Measurements from ENCODE around the gene CSH2. TPM values are rescaled to one million over a fixed set of nuclear protein-coding genes. Genes with fewer than 3 reads are reported as not detected.
"Not testable (repeated sequence)": the region's sequence is repeated elsewhere in the genome, so short reads cannot be mapped to it uniquely, and the experiment has no call there.

Gene CSH2
- not detected for polyA plus RNA-seq (2013, experiment 1 of 2)
- not detected for polyA plus RNA-seq (2013, experiment 2 of 2)

GRCh38 chr17:63873577-63873976 lies at the start of gene CSH2:
Gene CSH2, minus strand, starts transcription at chr17:63873677. Its CDS starts 63 bp downstream, at chr17:63873614.
- WGBS, 2 experiments (ENCODE audit: insufficient coverage in 2 of 2): no CpG with 5 or more reads among the region's 7 CpGs

GRCh38 chr17:63922402-63922801 lies 48.9 kb upstream of the CSH2 start:
- H3K27ac ChIP-seq (ENCODE audit: low read depth, low read length, severe bottlenecking); H3K4me1 ChIP-seq (ENCODE audit: control insufficient read depth, insufficient read depth, low read length, poor library complexity, severe bottlenecking); H3K9me3 ChIP-seq (ENCODE audit: control insufficient read depth, low read length); H3K4me3 ChIP-seq (ENCODE audit: extremely low read depth, insufficient read depth, low read length, poor library complexity, severe bottlenecking); H3K36me3 ChIP-seq (ENCODE audit: control insufficient read depth, insufficient read depth, low read length): not testable (repeated sequence)
- 95 to 98% methylated on average over 5 to 6 of the region's 9 CpGs for WGBS, 2 experiments (ENCODE audit: insufficient coverage in 2 of 2)

More at GRCh38 chr17:63873577-63873976, at the start of gene CSH2:
- not testable (repeated sequence) for H3K4me3 ChIP-seq (ENCODE audit: extremely low read depth, insufficient read depth, low read length, poor library complexity, severe bottlenecking); H3K27ac ChIP-seq (ENCODE audit: low read depth, low read length, severe bottlenecking); H3K36me3 ChIP-seq (ENCODE audit: control insufficient read depth, insufficient read depth, low read length); H3K4me1 ChIP-seq (ENCODE audit: control insufficient read depth, insufficient read depth, low read length, poor library complexity, severe bottlenecking); H3K9me3 ChIP-seq (ENCODE audit: control insufficient read depth, low read length)

DNA sequence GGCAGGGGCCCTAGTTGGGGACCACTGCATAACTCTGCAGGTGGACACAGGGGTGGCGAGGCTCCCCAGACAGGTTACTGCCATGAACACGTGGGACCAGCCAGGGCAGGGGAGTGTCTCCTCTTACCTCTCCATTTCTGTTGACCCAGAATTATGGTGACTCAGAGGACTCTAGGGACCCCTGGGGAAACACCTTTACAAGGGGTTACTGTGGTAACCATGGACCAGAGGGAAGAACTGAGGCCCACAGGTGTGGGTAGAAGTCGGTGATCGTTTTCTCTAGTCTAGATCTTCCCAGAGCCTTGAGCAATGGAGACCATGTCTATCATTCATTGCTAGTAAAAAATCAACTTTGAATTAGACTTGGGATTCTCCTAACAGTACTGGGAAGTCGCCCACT lies 47.3 kb upstream of the CSH2 start:
- not testable (repeated sequence) for H3K27ac ChIP-seq (ENCODE audit: low read depth, low read length, severe bottlenecking); H3K4me1 ChIP-seq (ENCODE audit: control insufficient read depth, insufficient read depth, low read length, poor library complexity, severe bottlenecking); H3K9me3 ChIP-seq (ENCODE audit: control insufficient read depth, low read length); H3K36me3 ChIP-seq (ENCODE audit: control insufficient read depth, insufficient read depth, low read length); H3K4me3 ChIP-seq (ENCODE audit: extremely low read depth, insufficient read depth, low read length, poor library complexity, severe bottlenecking)
- 86 to 89% methylated on average over 3 of the region's 5 CpGs for WGBS, 2 experiments (ENCODE audit: insufficient coverage in 2 of 2)

- not testable (repeated sequence) for H3K4me3 ChIP-seq (ENCODE audit: extremely low read depth, insufficient read depth, low read length, poor library complexity, severe bottlenecking); H3K36me3 ChIP-seq (ENCODE audit: control insufficient read depth, insufficient read depth, low read length); H3K27ac ChIP-seq (ENCODE audit: low read depth, low read length, severe bottlenecking); H3K4me1 ChIP-seq (ENCODE audit: control insufficient read depth, insufficient read depth, low read length, poor library complexity, severe bottlenecking); H3K9me3 ChIP-seq (ENCODE audit: control insufficient read depth, low read length)
- WGBS, 2 experiments (ENCODE audit: insufficient coverage in 2 of 2): 92 to 96% methylated on average over 2 to 4 of the region's 6 CpGs
Measured at GRCh38 chr17:63920050-63920449, 46.6 kb upstream of the CSH2 start.

DNA sequence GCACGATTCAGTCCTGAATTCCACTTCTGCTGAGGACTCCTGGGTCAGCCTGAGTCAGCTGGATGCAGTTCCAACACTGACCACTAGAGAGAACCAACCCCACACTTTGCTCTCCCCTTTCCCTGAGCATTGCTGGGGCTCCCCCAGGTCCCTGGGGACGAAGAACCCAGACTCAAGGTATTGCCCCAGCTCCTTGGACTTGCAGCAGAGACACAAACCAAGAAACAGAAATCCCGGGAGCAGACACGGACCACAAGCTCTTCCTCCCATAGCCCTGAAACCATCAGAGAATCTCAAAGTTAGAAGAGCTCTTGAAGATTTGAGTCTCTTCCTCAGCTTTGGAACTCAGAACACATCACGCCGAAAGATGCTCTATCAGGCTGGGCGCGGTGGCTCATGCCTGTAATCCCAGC lies 45.8 kb upstream of the CSH2 start:
- Histone ChIP-seq H3K27ac (ENCODE audit: low read depth, low read length, severe bottlenecking) (no peak overlapping the region), H3K36me3 (ENCODE audit: control insufficient read depth, insufficient read depth, low read length) (no peaks in the 10 kb centered on the region), H3K9me3 (ENCODE audit: control insufficient read depth, low read length) (no peaks in the 10 kb centered on the region), H3K4me1 (ENCODE audit: control insufficient read depth, insufficient read depth, low read length, poor library complexity, severe bottlenecking) (no peaks in the 10 kb centered on the region), H3K4me3 (ENCODE audit: extremely low read depth, insufficient read depth, low read length, poor library complexity, severe bottlenecking) (no peak overlapping the region)
- WGBS, 2 experiments (ENCODE audit: insufficient coverage in 2 of 2): 60 to 62% methylated on average over 7 of the region's 8 CpGs

GRCh38 chr17:63918789-63919305 lies 45.4 kb upstream of the CSH2 start, which contains the start of gene GH1:
Gene GH1, minus strand, starts transcription at chr17:63918839. Its CDS starts 63 bp downstream, at chr17:63918776.
- H3K27ac ChIP-seq (ENCODE audit: low read depth, low read length, severe bottlenecking); H3K36me3 ChIP-seq (ENCODE audit: control insufficient read depth, insufficient read depth, low read length); H3K4me3 ChIP-seq (ENCODE audit: extremely low read depth, insufficient read depth, low read length, poor library complexity, severe bottlenecking); H3K4me1 ChIP-seq (ENCODE audit: control insufficient read depth, insufficient read depth, low read length, poor library complexity, severe bottlenecking); H3K9me3 ChIP-seq (ENCODE audit: control insufficient read depth, low read length): not testable (repeated sequence)
- 59 to 75% methylated on average over 2 to 6 of the region's 10 CpGs for WGBS, 2 experiments (ENCODE audit: insufficient coverage in 2 of 2)

- Histone ChIP-seq H3K9me3 (ENCODE audit: control insufficient read depth, low read length) (no peaks in the 10 kb centered on the region), H3K36me3 (ENCODE audit: control insufficient read depth, insufficient read depth, low read length) (no peaks in the 10 kb centered on the region), H3K4me1 (ENCODE audit: control insufficient read depth, insufficient read depth, low read length, poor library complexity, severe bottlenecking) (no peaks in the 10 kb centered on the region), H3K4me3 (ENCODE audit: extremely low read depth, insufficient read depth, low read length, poor library complexity, severe bottlenecking) (no peak overlapping the region), H3K27ac (ENCODE audit: low read depth, low read length, severe bottlenecking) (no peak overlapping the region)
- WGBS, 2 experiments (ENCODE audit: insufficient coverage in 2 of 2): 44 to 46% methylated on average over 5 to 6 of the region's 10 CpGs
Measured at GRCh38 chr17:63918305-63918704, 44.8 kb upstream of the CSH2 start.

GRCh38 chr17:63917646-63918045 lies 44.2 kb upstream of the CSH2 start:
- Histone ChIP-seq H3K36me3 (ENCODE audit: control insufficient read depth, insufficient read depth, low read length) (no peaks in the 10 kb centered on the region), H3K4me3 (ENCODE audit: extremely low read depth, insufficient read depth, low read length, poor library complexity, severe bottlenecking) (no peak overlapping the region), H3K4me1 (ENCODE audit: control insufficient read depth, insufficient read depth, low read length, poor library complexity, severe bottlenecking) (no peaks in the 10 kb centered on the region), H3K27ac (ENCODE audit: low read depth, low read length, severe bottlenecking) (no peak overlapping the region), H3K9me3 (ENCODE audit: control insufficient read depth, low read length) (no peaks in the 10 kb centered on the region)
- WGBS, 2 experiments (ENCODE audit: insufficient coverage in 2 of 2): 79 to 84% methylated on average over 11 to 13 of the region's 13 CpGs

DNA sequence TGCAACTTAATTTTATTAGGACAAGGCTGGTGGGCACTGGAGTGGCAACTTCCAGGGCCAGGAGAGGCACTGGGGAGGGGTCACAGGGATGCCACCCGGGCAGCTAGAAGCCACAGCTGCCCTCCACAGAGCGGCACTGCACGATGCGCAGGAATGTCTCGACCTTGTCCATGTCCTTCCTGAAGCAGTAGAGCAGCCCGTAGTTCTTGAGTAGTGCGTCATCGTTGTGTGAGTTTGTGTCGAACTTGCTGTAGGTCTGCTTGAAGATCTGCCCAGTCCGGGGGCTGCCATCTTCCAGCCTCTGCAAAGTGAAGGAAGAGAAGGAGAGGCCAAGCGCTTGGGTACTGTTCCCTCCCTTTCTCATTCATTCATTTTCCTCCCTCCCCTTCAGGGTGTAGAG lies 43.7 kb upstream of the CSH2 start:
- 93% methylated on average over 5 of the region's 11 CpGs; no CpG with 5 or more reads in 1 of the 2 experiments for WGBS, 2 experiments (ENCODE audit: insufficient coverage in 2 of 2)
- H3K36me3 ChIP-seq (ENCODE audit: control insufficient read depth, insufficient read depth, low read length); H3K4me1 ChIP-seq (ENCODE audit: control insufficient read depth, insufficient read depth, low read length, poor library complexity, severe bottlenecking); H3K9me3 ChIP-seq (ENCODE audit: control insufficient read depth, low read length); H3K27ac ChIP-seq (ENCODE audit: low read depth, low read length, severe bottlenecking); H3K4me3 ChIP-seq (ENCODE audit: extremely low read depth, insufficient read depth, low read length, poor library complexity, severe bottlenecking): not testable (repeated sequence)

- WGBS, 2 experiments (ENCODE audit: insufficient coverage in 2 of 2): 87 to 89% methylated on average over 11 to 12 of the region's 12 CpGs
- Histone ChIP-seq H3K36me3 (ENCODE audit: control insufficient read depth, insufficient read depth, low read length) (no peaks in the 10 kb centered on the region), H3K9me3 (ENCODE audit: control insufficient read depth, low read length) (no peaks in the 10 kb centered on the region), H3K4me1 (ENCODE audit: control insufficient read depth, insufficient read depth, low read length, poor library complexity, severe bottlenecking) (no peaks in the 10 kb centered on the region), H3K27ac (ENCODE audit: low read depth, low read length, severe bottlenecking) (no peak overlapping the region), H3K4me3 (ENCODE audit: extremely low read depth, insufficient read depth, low read length, poor library complexity, severe bottlenecking) (no peak overlapping the region)
Measured at GRCh38 chr17:63916566-63917185, 43.2 kb upstream of the CSH2 start.

- 95 to 97% methylated on average over 7 to 9 of the region's 10 CpGs for WGBS, 2 experiments (ENCODE audit: insufficient coverage in 2 of 2)
- not testable (repeated sequence) for H3K27ac ChIP-seq (ENCODE audit: low read depth, low read length, severe bottlenecking); H3K4me3 ChIP-seq (ENCODE audit: extremely low read depth, insufficient read depth, low read length, poor library complexity, severe bottlenecking); H3K4me1 ChIP-seq (ENCODE audit: control insufficient read depth, insufficient read depth, low read length, poor library complexity, severe bottlenecking); H3K36me3 ChIP-seq (ENCODE audit: control insufficient read depth, insufficient read depth, low read length); H3K9me3 ChIP-seq (ENCODE audit: control insufficient read depth, low read length)
Measured at GRCh38 chr17:63915753-63916152, 42.3 kb upstream of the CSH2 start.

Data from mesodermal cell (in vitro differentiated cells).